Left renal pelvis (tissue), 4 donors: ENCODE measurements around the gene PSME3. TPM values are rescaled to one million over a fixed set of nuclear protein-coding genes. Genes with fewer than 3 reads are reported as not detected.

Experiments used
- polyA plus RNA-seq, 4 donors: library from polyadenylated mRNA; unstranded; fragments of 120-200 nt; gene quantifications; one replicate each; pipeline ENCODE4 v1.2.1, GENCODE V29; 2013; ENCODE audit not compliant: insufficient read length in 4 of 4

The PSME3 gene
- polyA plus RNA-seq, 4 donors: 72.1 to 114 (median 103) TPM

Other genes with a start within 250 kb of the PSME3 start
- 10 to 100 TPM; 38.0 to 58.7 (median 46.7) TPM for gene RETREG3, start 224.0 kb upstream of the PSME3 start, polyA plus RNA-seq
- 10 to 100 TPM; 32.6 to 57.1 (median 52.7) TPM for gene TUBG1, start 223.7 kb upstream of the PSME3 start, polyA plus RNA-seq
- 10 to 100 TPM; 18.7 to 35.6 (median 28.6) TPM for gene TUBG2, start 174.1 kb upstream of the PSME3 start, polyA plus RNA-seq
- 10 to 100 TPM; 12.1 to 22.9 (median 17.7) TPM for gene PLEKHH3, start 156.4 kb upstream of the PSME3 start, polyA plus RNA-seq
- gene CCR10, start 151.6 kb upstream of the PSME3 start, polyA plus RNA-seq: 1 to 10 TPM in 3 of 4 donors, under 1 TPM in 1; 0.74 to 2.4 (median 1.6) TPM
- 10 to 100 TPM in 2 of 4 donors, 1 to 10 TPM in 2; 8.1 to 27.7 (median 9.5) TPM for gene CNTNAP1, start 150.9 kb upstream of the PSME3 start, polyA plus RNA-seq
- 10 to 100 TPM; 30.8 to 64.0 (median 45.3) TPM for gene EZH1, start 88.4 kb upstream of the PSME3 start, polyA plus RNA-seq
- 100 to 1,000 TPM in 2 of 4 donors, 10 to 100 TPM in 2; 92.1 to 140 (median 100) TPM for gene RAMP2, start 72.2 kb upstream of the PSME3 start, polyA plus RNA-seq
- gene VPS25, start 59.9 kb upstream of the PSME3 start, polyA plus RNA-seq: 10 to 100 TPM; 56.7 to 93.6 (median 83.4) TPM
- gene WNK4, start 52.8 kb upstream of the PSME3 start, polyA plus RNA-seq: 10 to 100 TPM in 3 of 4 donors, 1 to 10 TPM in 1; 3.5 to 14.8 (median 12.5) TPM
- 100 to 1,000 TPM in 3 of 4 donors, 10 to 100 TPM in 1; 59.1 to 167 (median 159) TPM for gene COA3, start 34.7 kb upstream of the PSME3 start, polyA plus RNA-seq
- gene CNTD1, start 34.5 kb upstream of the PSME3 start, polyA plus RNA-seq: 1 to 10 TPM; 1.4 to 3.6 (median 2.3) TPM
- gene BECN1, start 9.1 kb upstream of the PSME3 start, polyA plus RNA-seq: 10 to 100 TPM; 51.1 to 84.0 (median 68.3) TPM
- gene AOC2, start 11.2 kb downstream of the PSME3 start, polyA plus RNA-seq: 1 to 10 TPM in 3 of 4 donors, under 1 TPM in 1; 0.79 to 1.9 (median 1.5) TPM
- 10 to 100 TPM in 1 of 4 donors, 1 to 10 TPM in 3; 4.4 to 13.8 (median 6.6) TPM for gene AOC3, start 17.8 kb downstream of the PSME3 start, polyA plus RNA-seq
- gene G6PC1, start 67.4 kb downstream of the PSME3 start, polyA plus RNA-seq: 1 to 10 TPM in 3 of 4 donors, under 1 TPM in 1; 0.52 to 6.1 (median 4.0) TPM
- 10 to 100 TPM; 47.7 to 85.9 (median 54.9) TPM for gene AARSD1, start 131.1 kb downstream of the PSME3 start, polyA plus RNA-seq
- gene PTGES3L, start 146.7 kb downstream of the PSME3 start, polyA plus RNA-seq: 1 to 10 TPM in 3 of 4 donors, under 1 TPM in 1; 1.00 to 3.0 (median 1.9) TPM
- 10 to 100 TPM in 3 of 4 donors, 1 to 10 TPM in 1; 8.3 to 17.6 (median 15.9) TPM for gene RUNDC1, start 147.2 kb downstream of the PSME3 start, polyA plus RNA-seq
- gene RPL27, start 165.0 kb downstream of the PSME3 start, polyA plus RNA-seq: 1,000 to 10,000 TPM; 1,424 to 1,561 (median 1,476) TPM
- 10 to 100 TPM in 3 of 4 donors, 1 to 10 TPM in 1; 9.1 to 12.9 (median 11.1) TPM for gene IFI35, start 173.4 kb downstream of the PSME3 start, polyA plus RNA-seq
- 100 to 1,000 TPM; 107 to 136 (median 121) TPM for gene VAT1, start 189.0 kb downstream of the PSME3 start, polyA plus RNA-seq
- 1 to 10 TPM; 2.2 to 3.7 (median 3.2) TPM for gene RND2, start 191.8 kb downstream of the PSME3 start, polyA plus RNA-seq